PC-9 (cell line): ENCODE results near the gene NMRK2.

Experiments
- EZH2 ChIP-seq: fragments of 200-600 bp; sonication (generic); IDR thresholded peaks from 2 replicates; pipeline ENCODE4 v1.8.0; 2017; ENCODE audit warnings: antibody characterized with exemption, low read depth
- TF ChIP-seq, protein P1 (sequence below): fragments of 200-600 bp; sonication (generic); conservative IDR thresholded peaks from 2 replicates; pipeline ENCODE4 v1.6.1; 2017; ENCODE audit warnings: mixed run types, antibody characterized with exemption, mild to moderate bottlenecking, moderate library complexity

DNA sequence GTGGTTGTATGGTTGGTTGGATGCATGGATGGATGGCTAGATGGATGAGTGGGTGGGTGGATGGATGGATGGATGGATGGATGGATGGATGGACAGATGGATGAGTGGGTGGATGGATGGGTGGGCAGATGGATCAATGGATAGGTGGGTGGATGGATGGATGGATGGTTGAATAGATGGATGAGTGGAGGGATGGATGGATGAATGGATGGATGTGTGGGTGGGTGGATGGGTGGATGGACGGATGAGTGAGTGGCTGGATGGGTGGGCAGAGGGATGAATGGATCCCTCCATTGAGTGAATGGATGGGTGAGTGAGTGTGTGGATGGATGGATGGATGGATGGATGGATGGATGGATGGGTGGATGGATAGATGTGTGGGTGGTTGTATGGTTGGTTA lies 9.0 kb upstream of the NMRK2 start:
- TF ChIP-seq, protein P1, sequence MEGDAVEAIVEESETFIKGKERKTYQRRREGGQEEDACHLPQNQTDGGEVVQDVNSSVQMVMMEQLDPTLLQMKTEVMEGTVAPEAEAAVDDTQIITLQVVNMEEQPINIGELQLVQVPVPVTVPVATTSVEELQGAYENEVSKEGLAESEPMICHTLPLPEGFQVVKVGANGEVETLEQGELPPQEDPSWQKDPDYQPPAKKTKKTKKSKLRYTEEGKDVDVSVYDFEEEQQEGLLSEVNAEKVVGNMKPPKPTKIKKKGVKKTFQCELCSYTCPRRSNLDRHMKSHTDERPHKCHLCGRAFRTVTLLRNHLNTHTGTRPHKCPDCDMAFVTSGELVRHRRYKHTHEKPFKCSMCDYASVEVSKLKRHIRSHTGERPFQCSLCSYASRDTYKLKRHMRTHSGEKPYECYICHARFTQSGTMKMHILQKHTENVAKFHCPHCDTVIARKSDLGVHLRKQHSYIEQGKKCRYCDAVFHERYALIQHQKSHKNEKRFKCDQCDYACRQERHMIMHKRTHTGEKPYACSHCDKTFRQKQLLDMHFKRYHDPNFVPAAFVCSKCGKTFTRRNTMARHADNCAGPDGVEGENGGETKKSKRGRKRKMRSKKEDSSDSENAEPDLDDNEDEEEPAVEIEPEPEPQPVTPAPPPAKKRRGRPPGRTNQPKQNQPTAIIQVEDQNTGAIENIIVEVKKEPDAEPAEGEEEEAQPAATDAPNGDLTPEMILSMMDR = no peak
- TF ChIP-seq EZH2 = no peak
